A172 (cell line): ENCODE measurements around the gene GPR153. TPM values are rescaled to one million over a fixed set of nuclear protein-coding genes. Genes with fewer than 3 reads are reported as not detected.

Experiments used
- DNase-seq: peaks from one replicate; pipeline ENCODE4 v3.0.0-alpha.2; 2015; ENCODE audit warnings: low spot score
- total RNA-seq: library from RNA; depleted of rRNA; stranded (reverse); fragments of >200 nt; shearing (Covaris generic); gene quantifications from 2 replicates; pipeline ENCODE4 v1.2.3, GENCODE V29; 2014

Gene GPR153
- total RNA-seq, 1 experiment from 2014 or later = 4.1 TPM

GRCh38 chr1:6287029-6287428, 26.1 kb upstream of the GPR153 start:
- DNase-seq = no peak

- DNase-seq = no peak
Observed at GRCh38 chr1:6286266-6286665, 25.4 kb upstream of the GPR153 start.

DNA sequence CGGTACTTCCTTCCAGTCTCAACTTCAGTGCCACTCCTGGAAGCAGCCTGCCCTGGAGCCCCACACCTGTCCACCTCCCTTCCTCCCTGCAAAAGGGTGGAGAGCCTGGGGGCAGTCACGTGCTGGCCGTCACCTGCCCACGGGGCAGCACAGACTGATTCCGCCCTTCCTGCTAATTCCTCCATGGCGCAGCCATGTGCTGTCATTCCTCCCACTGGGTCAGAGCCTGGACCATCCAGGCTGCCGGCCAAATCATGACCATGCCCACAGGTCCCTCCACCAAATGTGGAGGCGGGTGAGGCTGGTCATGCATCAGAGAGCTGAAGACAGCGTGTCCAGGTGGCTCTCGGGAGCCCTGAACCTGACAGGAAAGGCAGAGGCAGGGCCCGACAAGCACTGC, 24.4 kb upstream of the GPR153 start:
- no peak for DNase-seq

GRCh38 chr1:6282577-6283270, 21.8 kb upstream of the GPR153 start:
- DNase-seq = no peak

GRCh38 chr1:6281511-6282402, 20.9 kb upstream of the GPR153 start:
- DNase-seq = no peak

GRCh38 chr1:6280761-6281451, 20.0 kb upstream of the GPR153 start:
- DNase-seq = no peak

- no peak for DNase-seq
Observed at GRCh38 chr1:6279613-6280383, 18.9 kb upstream of the GPR153 start.

DNA sequence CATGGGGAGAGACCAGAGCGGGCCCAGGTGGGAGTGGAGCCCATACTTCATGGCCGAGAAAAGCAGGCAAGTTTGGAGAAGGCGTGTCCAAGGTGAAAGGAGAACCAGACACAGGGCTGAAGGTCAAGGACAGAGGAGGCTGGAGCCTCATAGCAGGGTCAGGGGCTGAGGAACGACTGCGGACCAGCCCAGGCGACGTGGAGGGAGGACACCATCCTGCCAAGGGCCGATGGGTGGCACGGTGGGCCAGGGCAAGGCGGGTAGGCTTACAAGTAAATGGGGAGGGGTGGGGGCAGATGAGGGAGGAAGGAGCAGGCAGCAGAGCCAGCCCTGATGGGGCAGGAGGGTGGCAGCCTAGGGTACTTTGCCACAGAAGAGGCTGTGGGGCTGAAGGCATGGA, 18.2 kb upstream of the GPR153 start:
- DNase-seq = no peak

- no peak for DNase-seq
Observed at GRCh38 chr1:6278263-6278662, 17.4 kb upstream of the GPR153 start.

- no peak for DNase-seq
Observed at GRCh38 chr1:6276811-6277555, 16.1 kb upstream of the GPR153 start.

GRCh38 chr1:6275826-6276782, 15.2 kb upstream of the GPR153 start:
- peak; percentile 35 for DNase-seq

- no peak for DNase-seq
Observed at GRCh38 chr1:6274622-6275139, 13.8 kb upstream of the GPR153 start.

- DNase-seq = no peak
Observed at GRCh38 chr1:6274102-6274501, 13.2 kb upstream of the GPR153 start.

- peak; percentile 77 for DNase-seq
Observed at GRCh38 chr1:6273380-6273891, 12.5 kb upstream of the GPR153 start.

GRCh38 chr1:6272868-6273267, 12.0 kb upstream of the GPR153 start:
- DNase-seq = no peak

GRCh38 chr1:6272452-6272851, 11.6 kb upstream of the GPR153 start:
- DNase-seq = no peak

DNA sequence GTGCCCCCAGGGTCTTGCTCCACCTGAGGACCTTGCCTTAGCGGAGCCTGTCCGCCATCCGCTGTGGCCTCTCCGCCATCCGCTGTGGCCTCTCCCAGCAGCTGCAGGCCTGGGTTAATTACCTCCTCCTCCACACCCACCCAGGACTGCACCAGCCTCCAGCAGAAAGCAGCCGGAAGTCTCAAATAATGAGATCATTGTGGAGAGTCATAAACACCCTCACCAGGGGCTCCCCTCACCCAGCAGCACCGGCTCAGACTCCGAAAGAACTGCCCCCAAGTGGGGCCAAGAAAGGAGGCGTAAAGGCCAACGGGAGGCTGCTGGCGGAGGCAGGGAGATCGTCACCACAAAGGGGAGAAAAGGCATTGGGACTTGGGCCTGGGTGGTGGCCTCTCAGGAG, 10.7 kb upstream of the GPR153 start:
- DNase-seq = peak; percentile 34

DNA sequence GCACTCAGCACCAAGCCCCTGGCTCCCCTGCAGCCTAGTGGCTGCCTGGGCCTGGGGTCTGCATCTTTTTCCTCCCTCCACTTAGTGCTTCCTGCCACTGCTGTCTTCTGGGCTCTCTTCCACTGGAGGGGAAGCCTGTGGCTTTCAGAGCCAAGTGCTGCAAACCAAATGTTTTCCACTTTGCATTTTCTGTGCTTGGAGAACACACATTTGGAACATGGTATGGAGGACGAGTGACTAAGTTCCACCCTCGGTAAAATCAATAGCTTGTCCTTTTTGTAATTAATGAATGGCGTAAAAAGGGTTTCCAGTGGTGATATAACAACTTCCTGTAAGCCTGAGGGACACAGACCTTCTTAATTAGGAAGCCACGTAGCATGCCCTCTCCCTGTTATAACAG, 10.1 kb upstream of the GPR153 start:
- no peak for DNase-seq

- no peak for DNase-seq
Observed at GRCh38 chr1:6270401-6270800, 9.5 kb upstream of the GPR153 start.
